ENCODE results near the gene BORCS5. TPM values are rescaled to one million over a fixed set of nuclear protein-coding genes. Genes with fewer than 3 reads are reported as not detected.

Gene BORCS5
- 7.5 to 10.2 TPM (median 8.9 TPM) in 5 replicates for total RNA-seq (2022; extraction: Qiagen RNA extraction)

GRCh38 chr12:12356896-12357718 is at the start of gene BORCS5:
Gene BORCS5, plus strand, starts transcription at chr12:12357078. Its CDS starts 374 bp downstream, at chr12:12357452.

GRCh38 chr12:12349711-12350665 is 6.9 kb upstream of the BORCS5 start, which contains the start of gene MANSC1:
Gene MANSC1, minus strand, starts transcription at chr12:12350242. Its CDS starts 6,928 bp downstream, at chr12:12343314.

Other genes starting within 250 kb of the BORCS5 start
- 13.1 to 22.2 TPM (median 18.0 TPM) in 5 replicates for gene LRP6, start 90.0 kb upstream of the BORCS5 start, total RNA-seq (2022; extraction: Qiagen RNA extraction)
- gene MANSC1, start 6.8 kb upstream of the BORCS5 start, total RNA-seq (2022; extraction: Qiagen RNA extraction) = 3.2 to 4.3 TPM (median 3.9 TPM) in 5 replicates
- 9.6 to 13.8 TPM (median 12.5 TPM) in 5 replicates for gene DUSP16, start 205.8 kb downstream of the BORCS5 start, total RNA-seq (2022; extraction: Qiagen RNA extraction)

Data from A549 treated with CORT108297 at 1 μM for 4 hours (cell line).